Skeletal muscle tissue (tissue), 4 donors: Measurements from ENCODE around the gene HECW1. TPM values are rescaled to one million over a fixed set of nuclear protein-coding genes. Genes with fewer than 3 reads are reported as not detected.

Experiments
- H3K27ac ChIP-seq: one replicate; pipeline ENCODE4 v1.7.0; 2013; ENCODE audit warnings: mild to moderate bottlenecking, low read depth, low read length, inconsistent platforms
- H3K27me3 ChIP-seq, 3 donors: one replicate each; pipeline ENCODE4 v1.7.0; 2013; ENCODE audit warnings: low read length in 3 of 3; ENCODE audit not compliant: control insufficient read depth in 3 of 3, insufficient read depth in 3 of 3
- H3K36me3 ChIP-seq, 3 donors: one replicate each; pipeline ENCODE4 v1.7.0; 2013; ENCODE audit warnings: low read length in 3 of 3; ENCODE audit not compliant: control insufficient read depth in 3 of 3, insufficient read depth in 3 of 3
- H3K4me1 ChIP-seq, 3 donors: one replicate each; pipeline ENCODE4 v1.7.0; 2013; ENCODE audit warnings: low read length in 3 of 3, mild to moderate bottlenecking in 3 of 3; ENCODE audit not compliant: control insufficient read depth in 3 of 3, insufficient read depth in 3 of 3
- H3K4me3 ChIP-seq, 3 donors: one replicate each; pipeline ENCODE4 v1.7.0; 2013; ENCODE audit warnings: low read length in 3 of 3
- H3K9ac ChIP-seq, 3 donors: one replicate each; pipeline ENCODE4 v1.7.0; 2013; ENCODE audit warnings: low read length in 3 of 3, mild to moderate bottlenecking in 3 of 3, moderate library complexity in 2 of 3, low read depth in 1 of 3
- H3K9me3 ChIP-seq, 3 donors: one replicate each; pipeline ENCODE4 v1.7.0; 2013; ENCODE audit warnings: low read length in 3 of 3; ENCODE audit not compliant: control insufficient read depth in 3 of 3
- total RNA-seq: library from RNA; depleted of rRNA; stranded (reverse); fragments of >200 nt; gene quantifications from one replicate; pipeline ENCODE4 v1.2.3, GENCODE V29; 2014
- donor health status: Osteomylitis.

HECW1 gene
- total RNA-seq, 1 donor from 2014 or later = not detected

DNA sequence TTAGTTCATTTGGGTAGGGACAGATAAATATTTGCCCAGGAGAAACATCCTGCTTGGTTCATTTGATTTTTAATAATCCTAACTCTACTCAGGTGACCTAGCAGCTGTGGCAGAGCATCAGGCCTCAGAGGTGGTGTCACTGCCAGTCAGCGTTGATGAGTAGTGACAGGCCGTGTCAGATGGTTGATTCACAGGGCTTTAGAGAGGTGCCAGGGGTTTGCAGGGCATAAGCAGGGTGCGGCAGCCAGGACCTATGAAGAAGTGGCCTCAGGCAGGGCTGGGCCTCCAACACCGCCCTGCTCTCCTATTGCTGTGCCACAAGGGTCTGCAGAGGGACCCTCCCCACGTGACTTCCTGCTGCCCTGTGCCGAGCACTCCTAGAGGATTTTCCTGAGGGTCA is 128.1 kb downstream of the HECW1 start:
- no peaks in the 10 kb centered on the region for H3K9me3 ChIP-seq
- peaks cover 0 to 8% (median 7%) of the 10 kb centered on the region in 3 donors for H3K4me1 ChIP-seq
- H3K27me3 ChIP-seq = no peaks in the 10 kb centered on the region
- no peak overlapping the region for H3K4me3 ChIP-seq
- H3K27ac ChIP-seq = no peak overlapping the region
- H3K36me3 ChIP-seq = no peaks in the 10 kb centered on the region
- no peak overlapping the region for H3K9ac ChIP-seq

- Histone ChIP-seq H3K36me3 (no peaks in the 10 kb centered on the region), H3K27ac (no peak overlapping the region), H3K9me3 (no peaks in the 10 kb centered on the region), H3K4me1 (peaks cover 0 to 8% (median 7%) of the 10 kb centered on the region in 3 donors), H3K27me3 (peaks cover 0 to 6% (median 3%) of the 10 kb centered on the region in 3 donors), H3K9ac (no peak overlapping the region), H3K4me3 (peak overlapping the region in 1 of 3 donors; percentile 32)
Observed at GRCh38 chr7:43242628-43243255, 130.3 kb downstream of the HECW1 start.

- Histone ChIP-seq H3K9ac (no peak overlapping the region), H3K27ac (no peak overlapping the region), H3K36me3 (no peaks in the 10 kb centered on the region), H3K4me3 (no peak overlapping the region), H3K9me3 (no peaks in the 10 kb centered on the region), H3K27me3 (peaks cover 0 to 6% (median 3%) of the 10 kb centered on the region in 3 donors), H3K4me1 (peaks cover 0 to 8% (median 7%) of the 10 kb centered on the region in 3 donors)
Observed at GRCh38 chr7:43244232-43244631, 131.8 kb downstream of the HECW1 start.

DNA sequence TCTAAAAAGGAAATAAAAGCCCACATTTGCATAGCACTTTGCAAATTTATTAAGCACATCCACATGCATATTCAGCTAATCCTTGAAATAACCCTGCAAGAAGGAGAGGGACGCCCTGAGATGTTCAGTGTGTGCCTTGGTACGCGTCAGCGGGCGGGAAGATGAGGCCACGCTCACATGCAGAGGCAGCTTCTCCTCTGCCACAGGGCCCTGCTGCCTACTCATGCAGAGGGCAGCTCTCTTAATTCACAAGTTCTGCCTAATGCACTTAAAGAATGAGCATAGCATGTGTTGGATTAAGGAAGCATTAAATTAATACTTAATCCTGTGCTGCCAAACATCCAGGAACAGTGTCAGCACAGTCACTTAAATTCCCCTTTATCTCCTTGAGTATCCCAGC is 132.3 kb downstream of the HECW1 start:
- Histone ChIP-seq H3K9ac (no peak overlapping the region), H3K4me3 (no peak overlapping the region), H3K9me3 (no peaks in the 10 kb centered on the region), H3K27ac (no peak overlapping the region), H3K4me1 (peaks cover 0 to 8% (median 7%) of the 10 kb centered on the region in 3 donors), H3K27me3 (peaks cover 0 to 6% (median 3%) of the 10 kb centered on the region in 3 donors), H3K36me3 (no peaks in the 10 kb centered on the region)

DNA sequence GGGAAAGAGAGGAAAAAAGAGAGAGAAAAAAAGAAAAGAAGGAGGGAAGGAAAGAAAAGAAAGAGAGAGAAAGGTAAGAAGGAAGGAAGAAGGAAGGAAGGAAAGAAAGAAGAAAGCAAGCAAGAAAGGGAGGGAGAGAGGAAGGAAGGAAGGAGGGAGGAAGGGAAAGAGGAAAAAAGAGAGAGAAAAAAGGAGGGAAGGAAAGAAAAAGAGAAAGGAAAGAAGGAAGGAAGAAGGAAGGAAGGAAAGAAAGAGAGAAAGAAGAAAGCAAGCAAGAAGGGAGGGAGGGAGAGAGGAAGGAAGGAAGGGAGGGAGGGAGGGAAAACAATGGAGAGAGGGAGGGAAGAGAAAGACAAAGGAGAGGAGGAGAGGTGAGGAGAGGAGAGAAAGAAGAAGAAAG is 135.3 kb downstream of the HECW1 start:
- no peak overlapping the region for H3K9ac ChIP-seq

GRCh38 chr7:43248553-43248952 is 136.1 kb downstream of the HECW1 start:
- no peak overlapping the region for H3K27ac ChIP-seq
- peaks cover 0 to 6% (median 3%) of the 10 kb centered on the region in 3 donors for H3K27me3 ChIP-seq
- no peaks in the 10 kb centered on the region for H3K4me1 ChIP-seq
- H3K4me3 ChIP-seq = no peak overlapping the region
- no peaks in the 10 kb centered on the region for H3K36me3 ChIP-seq
- no peaks in the 10 kb centered on the region for H3K9me3 ChIP-seq
- no peak overlapping the region for H3K9ac ChIP-seq

More for the DNA sequence above, 135.3 kb downstream of the HECW1 start:
- H3K27me3 ChIP-seq = peaks cover 0 to 6% (median 3%) of the 10 kb centered on the region in 3 donors
- no peaks in the 10 kb centered on the region for H3K9me3 ChIP-seq
- H3K27ac ChIP-seq = no peak overlapping the region
- no peaks in the 10 kb centered on the region for H3K36me3 ChIP-seq
- H3K4me1 ChIP-seq = peaks cover 0 to 5% (median 4%) of the 10 kb centered on the region in 3 donors
- H3K4me3 ChIP-seq = no peak overlapping the region

DNA sequence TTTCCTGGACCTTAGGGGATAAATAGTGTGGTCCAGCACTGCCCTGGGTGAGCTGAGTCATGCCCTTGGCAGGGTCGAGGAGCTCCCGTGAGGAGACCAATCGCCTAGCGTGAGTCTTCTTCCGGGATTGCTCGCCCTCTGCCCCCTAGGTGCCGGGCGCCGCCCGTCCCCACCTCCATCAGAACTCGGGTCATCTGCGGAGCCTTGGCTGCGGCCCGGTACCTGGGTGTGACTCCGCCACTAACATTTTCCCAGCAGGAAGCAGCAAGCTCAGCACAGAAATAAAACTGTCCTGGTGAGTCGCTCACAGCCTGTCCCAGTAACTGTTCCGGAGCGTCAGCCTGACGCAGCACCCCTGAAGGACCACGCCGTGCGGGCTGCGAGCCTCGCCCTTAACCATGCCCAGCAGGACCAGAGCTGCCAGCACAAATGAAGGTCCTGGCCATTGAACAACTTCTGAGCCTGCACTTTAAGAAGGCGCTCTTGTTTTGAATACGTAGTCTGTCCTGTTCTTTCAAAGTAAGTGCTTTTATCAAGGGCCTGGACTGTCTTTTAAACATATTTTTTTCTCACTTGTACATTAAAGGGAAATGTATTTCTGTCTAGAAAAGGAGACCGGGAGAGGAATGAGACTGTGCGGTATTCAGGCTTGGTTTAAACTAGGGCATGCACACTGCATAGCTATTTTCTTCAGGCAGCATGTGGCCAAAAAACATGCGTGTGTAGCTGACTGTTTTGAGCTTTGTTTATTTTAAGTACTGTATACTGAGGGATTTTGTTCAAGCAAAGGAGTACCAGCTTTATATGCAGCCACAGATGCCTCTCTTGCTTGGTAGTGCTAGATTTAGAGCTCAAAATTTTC is 136.7 kb downstream of the HECW1 start:
- peak overlapping the region in 1 of 3 donors; percentile 8 for H3K4me3 ChIP-seq
- no peaks in the 10 kb centered on the region for H3K36me3 ChIP-seq
- no peaks in the 10 kb centered on the region for H3K4me1 ChIP-seq
- H3K27me3 ChIP-seq = peaks cover 0 to 6% (median 3%) of the 10 kb centered on the region in 3 donors
- no peak overlapping the region for H3K27ac ChIP-seq
- no peaks in the 10 kb centered on the region for H3K9me3 ChIP-seq
- peak overlapping the region in 1 of 3 donors; percentile 45 for H3K9ac ChIP-seq

GRCh38 chr7:43249823-43250145 is 137.3 kb downstream of the HECW1 start:
- Histone ChIP-seq H3K9ac (peak overlapping the region in 1 of 3 donors; percentile 45), H3K9me3 (no peaks in the 10 kb centered on the region), H3K36me3 (no peaks in the 10 kb centered on the region), H3K4me1 (no peaks in the 10 kb centered on the region), H3K27me3 (peaks cover 0 to 6% (median 3%) of the 10 kb centered on the region in 3 donors), H3K4me3 (peak overlapping the region in 1 of 3 donors; percentile 8), H3K27ac (no peak overlapping the region)

- Histone ChIP-seq H3K27me3 (no peaks in the 10 kb centered on the region), H3K4me1 (peaks cover 0 to 4% (median 2%) of the 10 kb centered on the region in 3 donors), H3K27ac (no peak overlapping the region), H3K9ac (no peak overlapping the region), H3K9me3 (no peaks in the 10 kb centered on the region), H3K4me3 (no peak overlapping the region), H3K36me3 (no peaks in the 10 kb centered on the region)
Observed at GRCh38 chr7:43260980-43261878, 148.8 kb downstream of the HECW1 start.
